NCI-H2171 treated with DMSO at 0.1 percent for 48 hours (cell line): ENCODE data around the gene DUSP6.

Experiments
- DNase-seq: peaks from one replicate; lab custom pipeline; 2025; lab: John Stamatoyannopoulos, UW

DUSP6 gene

GRCh38 chr12:89373763-89374572, 21.7 kb upstream of the DUSP6 start:
- no peak for DNase-seq

- DNase-seq: no peak
These were observed 20.5 kb upstream of the DUSP6 start for GRCh38 chr12:89372584-89373370.

GRCh38 chr12:89370850-89371249, 18.5 kb upstream of the DUSP6 start:
- peak; percentile 13 for DNase-seq

- DNase-seq: no peak
These were observed 18.1 kb upstream of the DUSP6 start for GRCh38 chr12:89370421-89370831.

GRCh38 chr12:89369166-89369565, 16.9 kb upstream of the DUSP6 start:
- DNase-seq: no peak

GRCh38 chr12:89368391-89368790, 16.1 kb upstream of the DUSP6 start:
- DNase-seq: no peak

- no peak for DNase-seq
These were observed 14.5 kb upstream of the DUSP6 start for GRCh38 chr12:89366676-89367364.

GRCh38 chr12:89364631-89365030, 12.3 kb upstream of the DUSP6 start:
- no peak for DNase-seq

GRCh38 chr12:89364058-89364457, 11.8 kb upstream of the DUSP6 start:
- DNase-seq: no peak

GRCh38 chr12:89363582-89363981, 11.3 kb upstream of the DUSP6 start:
- DNase-seq: no peak

- DNase-seq: no peak
These were observed 10.8 kb upstream of the DUSP6 start for GRCh38 chr12:89363084-89363483.

GRCh38 chr12:89359615-89360014, 7.3 kb upstream of the DUSP6 start:
- no peak for DNase-seq

- DNase-seq: no peak
These were observed 6.5 kb upstream of the DUSP6 start for GRCh38 chr12:89358805-89359204.

GRCh38 chr12:89357297-89357730, 5.0 kb upstream of the DUSP6 start:
- no peak for DNase-seq

- DNase-seq: no peak
These were observed 3.9 kb upstream of the DUSP6 start for GRCh38 chr12:89356069-89356665.

GRCh38 chr12:89355243-89356068, 3.2 kb upstream of the DUSP6 start:
- no peak for DNase-seq

GRCh38 chr12:89354612-89355067, 2.3 kb upstream of the DUSP6 start:
- DNase-seq: no peak

- DNase-seq: no peak
These were observed 1.7 kb upstream of the DUSP6 start for GRCh38 chr12:89353823-89354611.

- peak; percentile 31 for DNase-seq
These were observed 1.0 kb upstream of the DUSP6 start for GRCh38 chr12:89353188-89353822.

- no peak for DNase-seq
These were observed 134 bp downstream of the DUSP6 start for GRCh38 chr12:89352242-89352491.
